HEK293 (cell line): ENCODE results near the gene ZNF646.
"Not testable (repeated sequence)": the region's sequence is repeated elsewhere in the genome, so short reads cannot be mapped to it uniquely, and the experiment has no call there.

ENCODE experiments used
- CTCF ChIA-PET: fragments of 350-600 bp; formaldehyde crosslinking; extraction: SDS; loops from one replicate; lab custom pipeline; 2021; ENCODE audit warnings: antibody characterized with exemption; lab: Yijun Ruan, JAX
- POLR2A ChIA-PET: fragments of 300-600 bp; formaldehyde crosslinking; extraction: SDS; loops from one replicate; lab custom pipeline; 2020; ENCODE audit warnings: antibody characterized with exemption, inconsistent platforms; lab: Yijun Ruan, JAX
- H3K27ac ChIP-seq: fragments of 200-500 bp; sonication (Bioruptor generic); 2 replicates; pipeline ENCODE4 v1.5.1; 2014; ENCODE audit warnings: low read depth, low read length, control low read depth, inconsistent platforms; ENCODE audit errors: extremely low read depth
- H3K36me3 ChIP-seq, 2 experiments: fragments of 200-500 bp in 1 of 2; sonication (Bioruptor generic) in 1 of 2; 1 replicate in 1 of 2; 2 replicates in 1 of 2; pipeline ENCODE4 v1.5.1; 2014 to 2017; ENCODE audit warnings: inconsistent platforms in 2 of 2, low read length in 2 of 2; ENCODE audit not compliant: control insufficient read depth in 2 of 2, insufficient read depth in 1 of 2
- H3K4me1 ChIP-seq: fragments of 200-500 bp; sonication (Bioruptor generic); 2 replicates; pipeline ENCODE4 v1.5.1; 2014; ENCODE audit warnings: mild to moderate bottlenecking, low read length, inconsistent platforms; ENCODE audit not compliant: control insufficient read depth, insufficient read depth
- H3K4me3 ChIP-seq: 2 replicates; pipeline ENCODE4 v1.5.1; 2011; ENCODE audit warnings: low read depth, mild to moderate bottlenecking, control low read depth, low read length, moderate library complexity
- H3K9me3 ChIP-seq: fragments of 200-500 bp; sonication (Bioruptor generic); 2 replicates; pipeline ENCODE4 v1.5.1; 2014; ENCODE audit warnings: low read depth, low read length, inconsistent platforms; ENCODE audit not compliant: control insufficient read depth, insufficient read depth
- EGR2 ChIP-seq: fragments of 450-650 bp; formaldehyde crosslinking; IDR thresholded peaks from 2 replicates; pipeline ENCODE4 v1.5.1; 2016; ENCODE audit warnings: low read depth, missing biosample characterization, missing genetic modification characterization
- OSR2 ChIP-seq: fragments of 450-650 bp; formaldehyde crosslinking; IDR thresholded peaks from 2 replicates; pipeline ENCODE4 v1.5.1; 2016; ENCODE audit warnings: missing biosample characterization, missing genetic modification characterization
- SP7 ChIP-seq: fragments of 450-650 bp; formaldehyde crosslinking; IDR thresholded peaks from 2 replicates; pipeline ENCODE4 v1.5.1; 2016; ENCODE audit warnings: missing biosample characterization, missing genetic modification characterization
- TCF7L2 ChIP-seq: IDR thresholded peaks from 2 replicates; pipeline ENCODE4 v1.6.1; 2011; ENCODE audit warnings: low read depth, mild to moderate bottlenecking, inconsistent platforms, low read length, moderate library complexity, borderline replicate concordance
- YY2 ChIP-seq: fragments of 450-650 bp; formaldehyde crosslinking; IDR thresholded peaks from 2 replicates; pipeline ENCODE4 v1.5.1; 2016; ENCODE audit warnings: missing biosample characterization, missing genetic modification characterization
- ZBTB17 ChIP-seq: fragments of 450-650 bp; formaldehyde crosslinking; IDR thresholded peaks from 2 replicates; pipeline ENCODE4 v1.5.1; 2016; ENCODE audit warnings: missing biosample characterization, missing genetic modification characterization
- ZBTB8A ChIP-seq: fragments of 450-650 bp; formaldehyde crosslinking; IDR thresholded peaks from 2 replicates; pipeline ENCODE4 v1.5.1; 2016; ENCODE audit warnings: missing biosample characterization, missing genetic modification characterization
- ZFHX2 ChIP-seq: fragments of 450-650 bp; formaldehyde crosslinking; conservative IDR thresholded peaks from 2 replicates; pipeline ENCODE4 v1.5.1; 2016; ENCODE audit warnings: missing biosample characterization, missing genetic modification characterization
- ZFP69B ChIP-seq: fragments of 450-650 bp; formaldehyde crosslinking; IDR thresholded peaks from 2 replicates; pipeline ENCODE4 v1.5.1; 2016; ENCODE audit warnings: missing biosample characterization, missing genetic modification characterization
- ZNF324 ChIP-seq: fragments of 450-650 bp; formaldehyde crosslinking; IDR thresholded peaks from 2 replicates; pipeline ENCODE4 v1.5.1; 2016; ENCODE audit warnings: missing biosample characterization, missing genetic modification characterization
- ZNF335 ChIP-seq: fragments of 450-650 bp; formaldehyde crosslinking; conservative IDR thresholded peaks from 2 replicates; pipeline ENCODE4 v1.5.1; 2016; ENCODE audit warnings: missing biosample characterization, missing genetic modification characterization
- ZNF394 ChIP-seq: fragments of 450-650 bp; formaldehyde crosslinking; IDR thresholded peaks from 2 replicates; pipeline ENCODE4 v1.5.1; 2016; ENCODE audit warnings: missing biosample characterization, missing genetic modification characterization, mild to moderate bottlenecking, moderate library complexity, borderline replicate concordance
- ZNF416 ChIP-seq: fragments of 450-650 bp; formaldehyde crosslinking; IDR thresholded peaks from 2 replicates; pipeline ENCODE4 v1.5.1; 2016; ENCODE audit warnings: missing biosample characterization, missing genetic modification characterization
- ZNF610 ChIP-seq: fragments of 450-650 bp; formaldehyde crosslinking; IDR thresholded peaks from 2 replicates; pipeline ENCODE4 v1.5.1; 2016; ENCODE audit warnings: missing biosample characterization, missing genetic modification characterization, borderline replicate concordance
- ZNF776 ChIP-seq: fragments of 450-650 bp; formaldehyde crosslinking; IDR thresholded peaks from 2 replicates; pipeline ENCODE4 v1.5.0; 2017; ENCODE audit warnings: missing biosample characterization, missing genetic modification characterization, borderline replicate concordance
- ZSCAN30 ChIP-seq: fragments of 450-650 bp; IDR thresholded peaks from 2 replicates; pipeline ENCODE4 v1.5.1; 2018; ENCODE audit warnings: missing biosample characterization, mild to moderate bottlenecking, missing genetic modification characterization, moderate library complexity
- TF ChIP-seq, protein P1 (sequence below): fragments of 450-650 bp; formaldehyde crosslinking; IDR thresholded peaks from 2 replicates; pipeline ENCODE4 v1.5.1; 2016; ENCODE audit warnings: missing biosample characterization, missing genetic modification characterization
- TF ChIP-seq, protein P2 (sequence below): fragments of 450-650 bp; formaldehyde crosslinking; IDR thresholded peaks from 2 replicates; pipeline ENCODE4 v1.5.1; 2016; ENCODE audit warnings: missing biosample characterization, missing genetic modification characterization, borderline replicate concordance
- TF ChIP-seq, protein P3 (sequence below): fragments of 450-650 bp; formaldehyde crosslinking; IDR thresholded peaks from 2 replicates; pipeline ENCODE4 v1.5.1; 2016; ENCODE audit warnings: missing biosample characterization, missing genetic modification characterization
- TF ChIP-seq, protein P4 (sequence below): fragments of 450-650 bp; formaldehyde crosslinking; IDR thresholded peaks from 2 replicates; pipeline ENCODE4 v1.5.1; 2016; ENCODE audit warnings: missing biosample characterization, missing genetic modification characterization

The ZNF646 gene

DNA sequence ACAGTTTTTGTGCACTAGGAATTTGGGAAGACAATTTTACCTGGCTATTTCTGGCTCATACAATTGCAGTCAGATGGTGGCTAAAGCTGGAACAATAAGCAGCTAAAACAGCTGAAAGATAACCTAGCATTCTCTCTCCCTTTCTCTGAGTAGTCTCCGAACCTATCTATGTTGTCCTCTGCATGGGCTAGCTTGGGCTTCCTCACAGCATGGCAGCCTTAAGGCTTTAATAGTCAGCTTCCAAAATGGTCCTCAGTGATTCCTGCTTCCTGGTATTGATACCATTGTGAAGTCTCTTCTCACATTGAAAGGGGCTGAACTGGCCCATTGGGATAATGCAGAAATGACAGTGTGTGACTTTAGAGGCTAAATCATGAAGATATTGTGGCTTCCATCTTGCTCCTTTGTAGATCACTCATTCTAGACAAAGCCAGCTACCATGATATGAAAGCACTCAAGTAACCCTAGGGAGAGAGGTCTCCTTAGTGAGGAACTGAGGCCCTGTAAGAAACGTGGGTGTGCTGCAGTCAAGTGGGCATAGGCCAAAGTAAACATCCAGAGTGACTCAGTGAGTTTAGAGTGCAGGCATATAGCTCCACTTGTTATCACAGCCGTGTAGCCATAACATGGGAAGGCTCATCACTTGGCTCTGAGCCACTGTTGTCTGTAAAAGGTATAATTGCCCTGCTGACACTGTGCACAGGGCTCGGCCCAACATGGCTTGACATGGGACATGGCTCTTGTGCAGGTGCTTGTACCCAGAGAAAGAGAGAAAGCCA lies 25.8 kb downstream of the ZNF646 start (continued):
- TF ChIP-seq, protein P1, sequence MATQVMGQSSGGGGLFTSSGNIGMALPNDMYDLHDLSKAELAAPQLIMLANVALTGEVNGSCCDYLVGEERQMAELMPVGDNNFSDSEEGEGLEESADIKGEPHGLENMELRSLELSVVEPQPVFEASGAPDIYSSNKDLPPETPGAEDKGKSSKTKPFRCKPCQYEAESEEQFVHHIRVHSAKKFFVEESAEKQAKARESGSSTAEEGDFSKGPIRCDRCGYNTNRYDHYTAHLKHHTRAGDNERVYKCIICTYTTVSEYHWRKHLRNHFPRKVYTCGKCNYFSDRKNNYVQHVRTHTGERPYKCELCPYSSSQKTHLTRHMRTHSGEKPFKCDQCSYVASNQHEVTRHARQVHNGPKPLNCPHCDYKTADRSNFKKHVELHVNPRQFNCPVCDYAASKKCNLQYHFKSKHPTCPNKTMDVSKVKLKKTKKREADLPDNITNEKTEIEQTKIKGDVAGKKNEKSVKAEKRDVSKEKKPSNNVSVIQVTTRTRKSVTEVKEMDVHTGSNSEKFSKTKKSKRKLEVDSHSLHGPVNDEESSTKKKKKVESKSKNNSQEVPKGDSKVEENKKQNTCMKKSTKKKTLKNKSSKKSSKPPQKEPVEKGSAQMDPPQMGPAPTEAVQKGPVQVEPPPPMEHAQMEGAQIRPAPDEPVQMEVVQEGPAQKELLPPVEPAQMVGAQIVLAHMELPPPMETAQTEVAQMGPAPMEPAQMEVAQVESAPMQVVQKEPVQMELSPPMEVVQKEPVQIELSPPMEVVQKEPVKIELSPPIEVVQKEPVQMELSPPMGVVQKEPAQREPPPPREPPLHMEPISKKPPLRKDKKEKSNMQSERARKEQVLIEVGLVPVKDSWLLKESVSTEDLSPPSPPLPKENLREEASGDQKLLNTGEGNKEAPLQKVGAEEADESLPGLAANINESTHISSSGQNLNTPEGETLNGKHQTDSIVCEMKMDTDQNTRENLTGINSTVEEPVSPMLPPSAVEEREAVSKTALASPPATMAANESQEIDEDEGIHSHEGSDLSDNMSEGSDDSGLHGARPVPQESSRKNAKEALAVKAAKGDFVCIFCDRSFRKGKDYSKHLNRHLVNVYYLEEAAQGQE (tag by site-specific recombination), result no peak
- TF ChIP-seq ZNF416 (tag by site-specific recombination), result no peak
- TF ChIP-seq ZNF776 (tag by site-specific recombination), result no peak
- TF ChIP-seq, protein P2, sequence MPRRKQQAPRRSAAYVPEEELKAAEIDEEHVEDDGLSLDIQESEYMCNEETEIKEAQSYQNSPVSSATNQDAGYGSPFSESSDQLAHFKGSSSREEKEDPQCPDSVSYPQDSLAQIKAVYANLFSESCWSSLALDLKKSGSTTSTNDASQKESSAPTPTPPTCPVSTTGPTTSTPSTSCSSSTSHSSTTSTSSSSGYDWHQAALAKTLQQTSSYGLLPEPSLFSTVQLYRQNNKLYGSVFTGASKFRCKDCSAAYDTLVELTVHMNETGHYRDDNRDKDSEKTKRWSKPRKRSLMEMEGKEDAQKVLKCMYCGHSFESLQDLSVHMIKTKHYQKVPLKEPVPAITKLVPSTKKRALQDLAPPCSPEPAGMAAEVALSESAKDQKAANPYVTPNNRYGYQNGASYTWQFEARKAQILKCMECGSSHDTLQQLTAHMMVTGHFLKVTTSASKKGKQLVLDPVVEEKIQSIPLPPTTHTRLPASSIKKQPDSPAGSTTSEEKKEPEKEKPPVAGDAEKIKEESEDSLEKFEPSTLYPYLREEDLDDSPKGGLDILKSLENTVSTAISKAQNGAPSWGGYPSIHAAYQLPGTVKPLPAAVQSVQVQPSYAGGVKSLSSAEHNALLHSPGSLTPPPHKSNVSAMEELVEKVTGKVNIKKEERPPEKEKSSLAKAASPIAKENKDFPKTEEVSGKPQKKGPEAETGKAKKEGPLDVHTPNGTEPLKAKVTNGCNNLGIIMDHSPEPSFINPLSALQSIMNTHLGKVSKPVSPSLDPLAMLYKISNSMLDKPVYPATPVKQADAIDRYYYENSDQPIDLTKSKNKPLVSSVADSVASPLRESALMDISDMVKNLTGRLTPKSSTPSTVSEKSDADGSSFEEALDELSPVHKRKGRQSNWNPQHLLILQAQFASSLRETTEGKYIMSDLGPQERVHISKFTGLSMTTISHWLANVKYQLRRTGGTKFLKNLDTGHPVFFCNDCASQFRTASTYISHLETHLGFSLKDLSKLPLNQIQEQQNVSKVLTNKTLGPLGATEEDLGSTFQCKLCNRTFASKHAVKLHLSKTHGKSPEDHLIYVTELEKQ, result no peak
- no peak for TF ChIP-seq OSR2 (tag by site-specific recombination)
- TF ChIP-seq ZNF335 (tag by site-specific recombination), result no peak
- TF ChIP-seq, all 188 proteins: peak for 4

DNA sequence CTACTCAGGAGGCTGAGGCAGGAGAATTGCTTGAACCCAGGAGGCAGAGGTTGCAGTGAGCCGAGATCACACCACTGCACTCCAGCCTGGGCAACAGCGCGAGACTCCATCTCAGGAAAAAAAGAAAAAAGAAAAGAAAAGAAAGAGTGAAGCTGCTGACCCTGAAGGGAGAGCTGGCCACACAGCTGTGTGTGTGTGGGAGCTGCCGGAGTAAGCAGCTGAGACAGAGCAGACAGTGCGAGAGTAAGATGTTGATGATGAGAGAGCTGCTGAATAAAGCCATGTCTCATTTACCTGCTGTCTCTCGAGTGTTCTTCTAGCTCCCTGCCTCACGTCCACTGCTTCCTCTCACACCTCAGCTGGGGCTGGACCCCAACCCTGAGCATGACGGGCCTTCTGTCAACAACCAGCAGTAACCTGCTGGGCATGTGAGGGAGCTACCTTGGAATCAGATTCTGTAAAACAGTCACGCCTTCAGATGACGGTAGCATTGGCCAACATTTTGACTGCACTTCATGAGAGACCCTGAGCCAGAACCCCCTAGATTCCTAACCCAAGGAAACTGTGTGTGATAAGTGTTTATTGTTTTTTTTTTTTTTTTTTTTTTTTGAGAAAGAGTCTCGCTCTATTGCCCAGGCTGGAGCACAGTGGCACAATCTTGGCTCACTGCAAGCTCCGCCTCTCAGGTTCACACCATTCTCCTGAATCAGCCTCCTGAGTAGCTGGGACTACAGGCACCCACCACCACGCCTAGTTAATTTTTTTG lies 26.8 kb downstream of the ZNF646 start:
- POLR2A ChIA-PET, result interaction anchor here (0.8 to 1.6 kb wide), 6 partner anchors 13 to 772 kb away, joined by 3 to 6 read pairs (median 4); partner anchors contain the start of genes FUS, KAT8, ZNF267 and ZNF646
- H3K4me3 ChIP-seq, H3K4me1 ChIP-seq, H3K9me3 ChIP-seq, H3K36me3 ChIP-seq, H3K27ac ChIP-seq: not testable (repeated sequence)
- CTCF ChIA-PET, result interaction anchor here (1.4 kb wide), 1 partner anchor 42 kb away, joined by 4 read pairs; no protein-coding TSS in a partner anchor

DNA sequence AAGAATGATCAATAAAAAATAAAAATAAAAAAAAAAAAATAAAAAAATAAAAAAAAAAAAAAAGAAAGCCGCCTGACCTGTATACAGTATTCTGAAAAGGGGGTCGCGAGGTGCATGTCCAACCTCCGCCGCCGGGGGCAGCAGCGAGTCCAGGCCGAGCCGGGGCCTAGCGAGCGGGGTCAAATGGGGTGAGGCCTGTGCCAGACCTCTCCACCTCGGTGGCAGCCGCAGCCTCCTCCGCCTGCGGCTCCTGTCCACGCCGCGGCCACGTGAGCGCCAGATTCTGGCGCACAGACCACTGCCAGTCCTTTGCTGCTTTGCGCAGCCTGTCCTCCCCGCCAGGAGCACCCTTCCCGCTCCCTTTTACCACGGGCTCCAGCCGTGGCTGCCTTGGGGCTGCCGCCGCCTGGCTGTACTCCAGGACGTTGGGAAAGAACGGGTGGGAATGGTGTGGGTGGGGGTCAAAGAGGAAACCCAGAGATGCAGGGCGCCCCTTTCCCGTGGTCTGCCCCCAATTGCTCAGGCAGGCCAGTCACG lies 31.5 kb downstream of the ZNF646 start:
- Histone ChIP-seq H3K36me3 (peaks cover 0 to 15% of the 10 kb centered on the region in 2 experiments; a peak in 1 of 3 replicates), H3K27ac (peak overlapping the region; percentile 70), H3K4me1 (no peaks in the 10 kb centered on the region; the same call in none of the 2 replicates), H3K9me3 (no peaks in the 10 kb centered on the region), H3K4me3 (no peak overlapping the region)
- POLR2A ChIA-PET, result no interaction called here
- CTCF ChIA-PET, result no interaction called here
- 0 out of 2 replicates have a peak, but pooled peaks have one; percentile 67 for TF ChIP-seq ZNF324 (tag by site-specific recombination)
- peak; percentile 95 for TF ChIP-seq ZNF335 (tag by site-specific recombination)
- TF ChIP-seq EGR2, result peak; percentile 30; the same call in 1 of the 2 replicates
- TF ChIP-seq TCF7L2, result no peak
- peak; percentile 29; the same call in 1 of the 2 replicates for TF ChIP-seq ZFP69B
- TF ChIP-seq ZBTB17, result no peak
- 0 out of 2 replicates have a peak, but pooled peaks have one; percentile 25 for TF ChIP-seq ZNF394 (tag by site-specific recombination)
- TF ChIP-seq YY2 (tag by site-specific recombination), result no peak
- TF ChIP-seq, protein P3, sequence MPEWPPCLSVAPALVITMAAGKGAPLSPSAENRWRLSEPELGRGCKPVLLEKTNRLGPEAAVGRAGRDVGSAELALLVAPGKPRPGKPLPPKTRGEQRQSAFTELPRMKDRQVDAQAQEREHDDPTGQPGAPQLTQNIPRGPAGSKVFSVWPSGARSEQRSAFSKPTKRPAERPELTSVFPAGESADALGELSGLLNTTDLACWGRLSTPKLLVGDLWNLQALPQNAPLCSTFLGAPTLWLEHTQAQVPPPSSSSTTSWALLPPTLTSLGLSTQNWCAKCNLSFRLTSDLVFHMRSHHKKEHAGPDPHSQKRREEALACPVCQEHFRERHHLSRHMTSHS, result no peak
- peak; percentile 54 for TF ChIP-seq ZSCAN30 (tag by site-specific recombination)
- TF ChIP-seq ZFHX2 (tag by site-specific recombination), result 0 out of 2 replicates have a peak, but pooled peaks have one; percentile 25
- 0 out of 2 replicates have a peak, but pooled peaks have one; percentile 31 for TF ChIP-seq ZNF610 (tag by site-specific recombination)
- TF ChIP-seq ZBTB8A, result peak; percentile 76
- TF ChIP-seq, protein P4, sequence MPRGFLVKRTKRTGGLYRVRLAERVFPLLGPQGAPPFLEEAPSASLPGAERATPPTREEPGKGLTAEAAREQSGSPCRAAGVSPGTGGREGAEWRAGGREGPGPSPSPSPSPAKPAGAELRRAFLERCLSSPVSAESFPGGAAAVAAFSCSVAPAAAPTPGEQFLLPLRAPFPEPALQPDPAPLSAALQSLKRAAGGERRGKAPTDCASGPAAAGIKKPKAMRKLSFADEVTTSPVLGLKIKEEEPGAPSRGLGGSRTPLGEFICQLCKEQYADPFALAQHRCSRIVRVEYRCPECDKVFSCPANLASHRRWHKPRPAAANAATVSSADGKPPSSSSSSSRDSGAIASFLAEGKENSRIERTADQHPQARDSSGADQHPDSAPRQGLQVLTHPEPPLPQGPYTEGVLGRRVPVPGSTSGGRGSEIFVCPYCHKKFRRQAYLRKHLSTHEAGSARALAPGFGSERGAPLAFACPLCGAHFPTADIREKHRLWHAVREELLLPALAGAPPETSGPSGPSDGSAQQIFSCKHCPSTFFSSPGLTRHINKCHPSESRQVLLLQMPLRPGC (tag by site-specific recombination), result 0 out of 2 replicates have a peak, but pooled peaks have one; percentile 34
- peak; percentile 75 for TF ChIP-seq SP7 (tag by site-specific recombination)
